ENCODE results near the gene TSPAN14.

GRCh38 chr10:80518143-80518806 is 64.2 kb downstream of the TSPAN14 start:
- TF ChIP-seq CTCF (IDR thresholded peaks at IDR 0.05; ENCODE audit: low read length) (no peak), EZH2 (IDR thresholded peaks at IDR 0.05; ENCODE audit: borderline replicate concordance, low read length) (no peak)

Data from OCI-LY1 (cell line).